HepG2 (cell line): ENCODE data around the gene DHTKD1. TPM values are rescaled to one million over a fixed set of nuclear protein-coding genes. Genes with fewer than 3 reads are reported as not detected.

ENCODE experiments used
- ATAC-seq: fragments of 200-7000 bp; cut with Tn5 transposase; 3 replicates; pipeline ENCODE4 v1.9.1; 2020; ENCODE audit warnings: mild to moderate bottlenecking, moderate library complexity
- BruUV-seq: library from RNA; stranded (reverse); fragments of 400-500 nt; replicated peaks from 2 replicates; lab custom pipeline; 2021; lab: Mats Ljungman, UMichigan
- CTCF ChIA-PET: fragments of 300-600 bp; formaldehyde crosslinking; extraction: SDS; loops from one replicate; lab custom pipeline; 2021; ENCODE audit warnings: low total read pairs, inconsistent platforms, low intra/inter-chr PET ratio; lab: Yijun Ruan, JAX
- POLR2A ChIA-PET: fragments of 350-600 bp; sonication (Branson Sonifier 250); formaldehyde crosslinking; loops from one replicate; lab custom pipeline; 2020; ENCODE audit warnings: antibody characterized with exemption, inconsistent platforms; lab: Yijun Ruan, JAX
- DNase-seq: peaks from one replicate; pipeline ENCODE4 v3.0.0-alpha.2; 2015; ENCODE audit warnings: low spot score
- FAIRE-seq: peaks from 3 replicates; lab custom pipeline; 2011; peaks lifted over from hg19 to GRCh38; lab: Jason Lieb, UNC
- H2AFZ ChIP-seq: one replicate; pipeline ENCODE4 v1.6.1; 2011; ENCODE audit warnings: low read length, inconsistent platforms
- H3K27ac ChIP-seq: fragments of 300-600 bp; 3 replicates; pipeline ENCODE4 v1.8.0; 2011; ENCODE audit warnings: mixed run types, mild to moderate bottlenecking, mixed read lengths, low read length, inconsistent platforms; ENCODE audit not compliant: insufficient read depth; ENCODE audit errors: extremely low read length
- H3K27me3 ChIP-seq, 2 experiments: fragments of 200-600 bp in 1 of 2; 2 replicates in 1 of 2; 3 replicates in 1 of 2; pipeline versions ENCODE4 v1.6.0 to v1.8.0; 2011; ENCODE audit warnings: low read length in 2 of 2, mild to moderate bottlenecking in 2 of 2, moderate library complexity in 2 of 2, inconsistent platforms in 1 of 2; ENCODE audit not compliant: insufficient read depth in 2 of 2, control insufficient read depth in 1 of 2
- H3K36me3 ChIP-seq, 2 experiments: fragments of 200-600 bp in 1 of 2; replicated peaks in 1 of 2; 2 replicates in 1 of 2; 3 replicates in 1 of 2; pipeline versions ENCODE4 v1.5.1 to v1.8.0; 2011; ENCODE audit warnings: low read length in 2 of 2, inconsistent platforms in 1 of 2; ENCODE audit not compliant: insufficient read depth in 2 of 2, control insufficient read depth in 1 of 2
- H3K4me1 ChIP-seq: 2 replicates; pipeline ENCODE4 v1.5.1; 2012; ENCODE audit warnings: low read length, inconsistent platforms; ENCODE audit not compliant: insufficient read depth
- H3K4me2 ChIP-seq: 2 replicates; pipeline ENCODE4 v1.6.0; 2011; ENCODE audit warnings: low read depth, low read length, inconsistent platforms
- H3K4me3 ChIP-seq, 3 experiments: fragments of 200-600 bp in 1 of 3; sonication (generic), shearing (Covaris generic) in 1 of 3; replicated peaks in 1 of 3; 2 replicates each; pipeline ENCODE4 v1.5.1; 2011 to 2016; ENCODE audit warnings: low read length in 3 of 3, inconsistent platforms in 2 of 3, low read depth in 2 of 3, mild to moderate bottlenecking in 2 of 3, control low read depth in 1 of 3, mixed read lengths in 1 of 3; ENCODE audit not compliant: insufficient read depth in 1 of 3
- H3K79me2 ChIP-seq: one replicate; pipeline ENCODE4 v1.6.1; 2011; ENCODE audit warnings: low read length, inconsistent platforms; ENCODE audit not compliant: insufficient read depth
- H3K9ac ChIP-seq: 2 replicates; pipeline ENCODE4 v1.6.0; 2011; ENCODE audit warnings: mild to moderate bottlenecking, low read depth, low read length, inconsistent platforms; ENCODE audit not compliant: insufficient read depth
- H3K9me3 ChIP-seq: 2 replicates; pipeline ENCODE4 v1.5.1; 2012; ENCODE audit warnings: mild to moderate bottlenecking, low read length
- H4K20me1 ChIP-seq: 2 replicates; pipeline ENCODE4 v1.6.0; 2011; ENCODE audit warnings: inconsistent platforms, mild to moderate bottlenecking, low read length, moderate library complexity; ENCODE audit not compliant: insufficient read depth
- AGO2 ChIP-seq: fragments of 200-400 bp; formaldehyde crosslinking; optimal IDR thresholded peaks from 2 replicates; pipeline ENCODE3; 2017; ENCODE audit warnings: mild to moderate bottlenecking, low read depth, low read length, moderate library complexity
- NCOR1 ChIP-seq: fragments of 200-600 bp; sonication (generic); IDR thresholded peaks from 2 replicates; pipeline ENCODE4 v1.7.0; 2017; ENCODE audit warnings: antibody characterized with exemption, low read length, borderline replicate concordance
- ONECUT2 ChIP-seq: sonication (generic); formaldehyde crosslinking; IDR thresholded peaks from 2 replicates; pipeline ENCODE4 v1.4.0; 2020; ENCODE audit warnings: missing genetic modification reagents
- POLR2G ChIP-seq: fragments of 200-400 bp; formaldehyde crosslinking; IDR thresholded peaks from 2 replicates; pipeline ENCODE4 v1.6.1; 2018; ENCODE audit warnings: mild to moderate bottlenecking, low read depth, low read length, moderate library complexity
- RBM22 ChIP-seq: fragments of 200-400 bp; formaldehyde crosslinking; optimal IDR thresholded peaks from 2 replicates; pipeline ENCODE3; 2017; ENCODE audit warnings: mild to moderate bottlenecking, low read length, moderate library complexity
- ZNF260 ChIP-seq: sonication (generic); formaldehyde crosslinking; IDR thresholded peaks from 2 replicates; pipeline ENCODE4 v1.4.0; 2020; ENCODE audit warnings: missing genetic modification reagents, low read depth, mild to moderate bottlenecking, borderline replicate concordance
- ZNF44 ChIP-seq: sonication (generic); formaldehyde crosslinking; IDR thresholded peaks from 2 replicates; pipeline ENCODE4 v1.5.1; 2020; ENCODE audit warnings: mild to moderate bottlenecking, missing genetic modification reagents
- WGBS: methylation state at CpG from one replicate; pipeline ENCODE4 v1.1.6; 2017; ENCODE audit warnings: low lambda C conversion rate; 5-methylcytosine and 5-hydroxymethylcytosine counted together
- in situ Hi-C: cut with HindIII; loops from 2 replicates; pipeline ENCODE4 v1.10.0; 2017; ENCODE audit warnings: low pct_unique_long_range_greater_than_20kb; ENCODE audit not compliant: extremely low pct_ligation_motif_present
- intact Hi-C: fragments of 100-400 bp; cut with micrococcal nuclease; formaldehyde crosslinking; loops from one replicate; pipeline ENCODE4 v1.10.0; 2022; ENCODE audit not compliant: unreplicated experiment
- polyA plus RNA-seq, 8 experiments: library from polyadenylated mRNA; depleted of rRNA in 3 of 8; stranded (reverse) in 7 of 8; unstranded in 1 of 8; fragments of >200 nt; fragmentation: Illumina TruSeq in 4 of 8; extraction: Trizol in 4 of 8; gene quantifications; 2 replicates each; pipeline versions ENCODE4 v1.2.1 to v1.2.3, GENCODE V29; 2011 to 2016; ENCODE audit warnings: low read depth in 4 of 8, missing spikeins in 1 of 8, mixed read lengths in 1 of 8; ENCODE audit not compliant: insufficient read depth in 1 of 8
- total RNA-seq, 5 experiments: library from RNA; depleted of rRNA; stranded (reverse); fragments of >200 nt; fragmentation: Illumina TruSeq; extraction: Trizol; gene quantifications; 2 replicates each; pipeline ENCODE4 v1.2.3, GENCODE V29; 2016; ENCODE audit warnings: low read depth in 1 of 5
- TF ChIP-seq, protein P1 (sequence below), 2 experiments: sonication (generic) in 1 of 2; formaldehyde crosslinking in 1 of 2; IDR thresholded peaks; 2 replicates each; pipeline versions ENCODE4 v1.5.1 to v1.6.1; 2011 to 2020; ENCODE audit warnings: borderline replicate concordance in 1 of 2, low read depth in 1 of 2, low read length in 1 of 2, mild to moderate bottlenecking in 1 of 2, missing genetic modification reagents in 1 of 2, moderate library complexity in 1 of 2

Gene DHTKD1
- total and polyA plus RNA-seq, 2 of the 13 experiments (the other 11 are each of a cell fraction or from before 2014, with no cell fraction given), result 9.6 to 14.1 TPM

DNA sequence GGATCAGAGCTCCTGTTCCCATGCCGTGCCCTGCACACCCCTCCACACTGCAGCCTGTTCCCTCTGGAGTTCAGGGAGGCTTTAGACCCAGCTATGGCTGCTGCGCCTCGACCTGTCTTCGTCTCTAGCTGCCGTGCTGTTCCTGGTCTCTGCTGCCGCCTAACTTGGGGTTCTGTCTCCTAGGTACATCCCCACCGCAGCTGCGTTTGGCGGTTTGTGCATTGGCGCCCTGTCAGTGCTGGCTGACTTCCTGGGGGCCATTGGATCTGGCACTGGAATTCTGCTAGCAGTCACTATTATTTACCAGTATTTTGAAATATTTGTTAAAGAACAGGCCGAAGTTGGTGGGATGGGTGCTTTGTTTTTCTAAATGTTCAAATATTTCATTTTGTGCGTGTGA is 95.3 kb downstream of the DHTKD1 start:
- H2AFZ ChIP-seq, result no peak overlapping the region
- H3K27me3 ChIP-seq, result no peaks in the 10 kb centered on the region
- H3K79me2 ChIP-seq, result no peaks in the 10 kb centered on the region
- FAIRE-seq (no peak), DNase-seq (no peak), ATAC-seq (no peak)
- intact Hi-C loops (no loop called here), in situ Hi-C loops (no loop called here)
- BruUV-seq, result no TSS peak
- 96% methylated on average over 12 of the region's 12 CpGs for WGBS
- no peaks in the 10 kb centered on the region for H3K4me1 ChIP-seq
- TF ChIP-seq RBM22 (peak; percentile 72), ZNF44 (CRISPR knock-in tag) (no peak), ZNF260 (CRISPR knock-in tag) (no peak), AGO2 (peak; percentile 76), ONECUT2 (CRISPR knock-in tag) (no peak), POLR2G (0 out of 2 replicates have a peak, but pooled peaks have one; percentile 34), NCOR1 (no peak)
- TF ChIP-seq, protein P1, sequence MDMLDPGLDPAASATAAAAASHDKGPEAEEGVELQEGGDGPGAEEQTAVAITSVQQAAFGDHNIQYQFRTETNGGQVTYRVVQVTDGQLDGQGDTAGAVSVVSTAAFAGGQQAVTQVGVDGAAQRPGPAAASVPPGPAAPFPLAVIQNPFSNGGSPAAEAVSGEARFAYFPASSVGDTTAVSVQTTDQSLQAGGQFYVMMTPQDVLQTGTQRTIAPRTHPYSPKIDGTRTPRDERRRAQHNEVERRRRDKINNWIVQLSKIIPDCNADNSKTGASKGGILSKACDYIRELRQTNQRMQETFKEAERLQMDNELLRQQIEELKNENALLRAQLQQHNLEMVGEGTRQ (IDR thresholded peaks at IDR 0.05; ENCODE audit: low read depth, low read length), result no peak
- TF ChIP-seq, protein P1 (CRISPR knock-in tag; IDR thresholded peaks at IDR 0.05; ENCODE audit: borderline replicate concordance), result no peak
- ChIA-PET CTCF (no interaction called here), POLR2A (no interaction called here)
- H3K4me2 ChIP-seq, result no peak overlapping the region
- no peak overlapping the region for H3K4me3 ChIP-seq
- no peak overlapping the region for H3K27ac ChIP-seq
- H3K36me3 ChIP-seq, result peaks cover 7 to 44% of the 10 kb centered on the region in 2 experiments; a peak in 4 of 5 replicates
- H3K9ac ChIP-seq, result no peak overlapping the region
- no peaks in the 10 kb centered on the region for H3K9me3 ChIP-seq
- no peaks in the 10 kb centered on the region for H4K20me1 ChIP-seq
